Activated CD8-positive, alpha-beta memory T cell treated with anti-CD3 and anti-CD28 coated beads, Interleukin-2, amount 50 U/mL, for 4 hours (primary cell): ENCODE measurements around the gene LETM1.

Source experiments
- DNase-seq: peaks from one replicate; pipeline ENCODE4 v3.0.0-alpha.2; 2020

LETM1 gene

GRCh38 chr4:1856071-1856942 is at the start of gene LETM1:
Gene LETM1 (minus strand): TSS chr4:1856156. CDS start chr4:1855950, 206 bp downstream.
- DNase-seq: peak; percentile 94

- no peak for DNase-seq
These were observed 48.1 kb upstream of the LETM1 start for GRCh38 chr4:1904042-1904441.

- no peak for DNase-seq
These were observed 47.1 kb upstream of the LETM1 start for GRCh38 chr4:1903035-1903434.

- DNase-seq: no peak
These were observed 46.3 kb upstream of the LETM1 start for GRCh38 chr4:1902243-1902642.

GRCh38 chr4:1901127-1901526 is 45.2 kb upstream of the LETM1 start:
- DNase-seq: no peak

- DNase-seq: no peak
These were observed 44.7 kb upstream of the LETM1 start for GRCh38 chr4:1900624-1901023.

GRCh38 chr4:1900087-1900433 is 44.1 kb upstream of the LETM1 start:
- no peak for DNase-seq

- DNase-seq: peak; percentile 71
These were observed 43.5 kb upstream of the LETM1 start for GRCh38 chr4:1899149-1900086.

- DNase-seq: no peak
These were observed 42.7 kb upstream of the LETM1 start for GRCh38 chr4:1898681-1899080.

- DNase-seq: no peak
These were observed 42.1 kb upstream of the LETM1 start for GRCh38 chr4:1898007-1898406.

- DNase-seq: no peak
These were observed 40.7 kb upstream of the LETM1 start for GRCh38 chr4:1896658-1896991.

- DNase-seq: no peak
These were observed 40.2 kb upstream of the LETM1 start for GRCh38 chr4:1895971-1896657.

- DNase-seq: no peak
These were observed 35.1 kb upstream of the LETM1 start for GRCh38 chr4:1890979-1891570.

- DNase-seq: no peak
These were observed 31.1 kb upstream of the LETM1 start for GRCh38 chr4:1887052-1887451.

- DNase-seq: no peak
These were observed 29.5 kb upstream of the LETM1 start for GRCh38 chr4:1885414-1885813.

GRCh38 chr4:1883583-1883982 is 27.6 kb upstream of the LETM1 start:
- no peak for DNase-seq

GRCh38 chr4:1882850-1883271 is 26.9 kb upstream of the LETM1 start:
- DNase-seq: no peak

GRCh38 chr4:1880332-1880731 is 24.4 kb upstream of the LETM1 start:
- no peak for DNase-seq

GRCh38 chr4:1879485-1879884 is 23.5 kb upstream of the LETM1 start:
- DNase-seq: no peak

GRCh38 chr4:1874201-1874600 is 18.2 kb upstream of the LETM1 start:
- no peak for DNase-seq

GRCh38 chr4:1873776-1874175 is 17.8 kb upstream of the LETM1 start:
- no peak for DNase-seq

- no peak for DNase-seq
These were observed 17.3 kb upstream of the LETM1 start for GRCh38 chr4:1873291-1873690.

- DNase-seq: no peak
These were observed 16.9 kb upstream of the LETM1 start for GRCh38 chr4:1872870-1873269.
